ENCODE data around the gene PPP1R9B.

The PPP1R9B gene

DNA sequence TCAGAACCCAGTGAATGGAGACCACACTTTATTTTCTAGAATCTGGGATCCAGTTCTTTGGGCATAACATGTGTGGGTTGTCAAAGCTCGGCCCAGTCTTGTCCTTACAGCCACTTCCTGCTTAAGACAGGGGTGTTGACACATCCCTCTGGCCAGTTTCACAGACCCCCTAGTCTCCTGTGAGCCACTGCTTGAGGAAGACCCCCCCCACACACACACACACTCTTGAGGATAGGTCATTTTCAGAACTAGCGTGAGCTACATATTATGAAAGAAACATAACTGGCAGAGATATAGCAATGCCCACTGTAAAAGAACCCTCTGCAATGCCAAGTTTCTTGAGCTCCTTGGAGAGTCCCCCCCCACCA, 58.6 kb downstream of the PPP1R9B start:
- TF ChIP-seq, protein P1, sequence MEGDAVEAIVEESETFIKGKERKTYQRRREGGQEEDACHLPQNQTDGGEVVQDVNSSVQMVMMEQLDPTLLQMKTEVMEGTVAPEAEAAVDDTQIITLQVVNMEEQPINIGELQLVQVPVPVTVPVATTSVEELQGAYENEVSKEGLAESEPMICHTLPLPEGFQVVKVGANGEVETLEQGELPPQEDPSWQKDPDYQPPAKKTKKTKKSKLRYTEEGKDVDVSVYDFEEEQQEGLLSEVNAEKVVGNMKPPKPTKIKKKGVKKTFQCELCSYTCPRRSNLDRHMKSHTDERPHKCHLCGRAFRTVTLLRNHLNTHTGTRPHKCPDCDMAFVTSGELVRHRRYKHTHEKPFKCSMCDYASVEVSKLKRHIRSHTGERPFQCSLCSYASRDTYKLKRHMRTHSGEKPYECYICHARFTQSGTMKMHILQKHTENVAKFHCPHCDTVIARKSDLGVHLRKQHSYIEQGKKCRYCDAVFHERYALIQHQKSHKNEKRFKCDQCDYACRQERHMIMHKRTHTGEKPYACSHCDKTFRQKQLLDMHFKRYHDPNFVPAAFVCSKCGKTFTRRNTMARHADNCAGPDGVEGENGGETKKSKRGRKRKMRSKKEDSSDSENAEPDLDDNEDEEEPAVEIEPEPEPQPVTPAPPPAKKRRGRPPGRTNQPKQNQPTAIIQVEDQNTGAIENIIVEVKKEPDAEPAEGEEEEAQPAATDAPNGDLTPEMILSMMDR (IDR thresholded peaks at IDR 0.05; ENCODE audit: low read depth, low read length) = no peak

GRCh38 chr17:50090971-50091917, 59.2 kb downstream of the PPP1R9B start:
- TF ChIP-seq, protein P1 (IDR thresholded peaks at IDR 0.05; ENCODE audit: low read depth, low read length) = no peak

More for the DNA sequence above, 58.6 kb downstream of the PPP1R9B start:
- DNase-seq (ENCODE audit: extremely low read depth, low read depth) = no peak

GRCh38 chr17:50090071-50090470, 60.4 kb downstream of the PPP1R9B start:
- TF ChIP-seq, protein P1 (IDR thresholded peaks at IDR 0.05; ENCODE audit: low read depth, low read length) = no peak
- no peak for DNase-seq (ENCODE audit: extremely low read depth, low read depth)

More at GRCh38 chr17:50090971-50091917, 59.2 kb downstream of the PPP1R9B start:
- DNase-seq (ENCODE audit: extremely low read depth, low read depth) = no peak

DNA sequence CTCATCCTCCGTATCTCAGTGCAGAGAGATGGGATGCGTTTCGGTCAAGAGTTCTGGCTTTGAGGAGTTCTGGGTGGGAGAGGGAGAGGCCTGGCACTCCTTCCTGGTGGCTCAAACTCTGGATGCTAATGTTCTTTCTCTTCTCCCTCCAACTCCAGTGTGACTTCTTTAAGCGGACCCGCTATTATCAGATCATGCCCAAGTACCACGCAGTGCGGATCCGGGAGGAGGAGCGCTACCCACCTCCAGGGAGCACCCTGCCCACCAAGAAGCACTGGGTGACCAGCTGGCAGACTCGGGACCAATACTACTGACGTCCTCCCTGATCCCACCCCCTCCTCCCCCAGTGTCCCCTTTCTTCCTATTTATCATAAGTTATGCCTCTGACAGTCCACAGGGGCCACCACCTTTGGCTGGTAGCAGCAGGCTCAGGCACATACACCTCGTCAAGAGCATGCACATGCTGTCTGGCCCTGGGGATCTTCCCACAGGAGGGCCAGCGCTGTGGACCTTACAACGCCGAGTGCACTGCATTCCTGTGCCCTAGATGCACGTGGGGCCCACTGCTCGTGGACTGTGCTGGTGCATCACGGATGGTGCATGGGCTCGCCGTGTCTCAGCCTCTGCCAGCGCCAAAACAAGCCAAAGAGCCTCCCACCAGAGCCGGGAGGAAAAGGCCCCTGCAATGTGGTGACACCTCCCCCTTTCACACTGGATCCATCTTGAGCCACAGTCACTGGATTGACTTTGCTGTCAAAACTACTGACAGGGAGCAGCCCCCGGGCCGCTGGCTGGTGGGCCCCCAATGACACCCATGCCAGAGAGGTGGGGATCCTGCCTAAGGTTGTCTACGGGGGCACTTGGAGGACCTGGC, 61.3 kb downstream of the PPP1R9B start:
- TF ChIP-seq, protein P1 (IDR thresholded peaks at IDR 0.05; ENCODE audit: low read depth, low read length) = no peak
- no peak for DNase-seq (ENCODE audit: extremely low read depth, low read depth)

DNA sequence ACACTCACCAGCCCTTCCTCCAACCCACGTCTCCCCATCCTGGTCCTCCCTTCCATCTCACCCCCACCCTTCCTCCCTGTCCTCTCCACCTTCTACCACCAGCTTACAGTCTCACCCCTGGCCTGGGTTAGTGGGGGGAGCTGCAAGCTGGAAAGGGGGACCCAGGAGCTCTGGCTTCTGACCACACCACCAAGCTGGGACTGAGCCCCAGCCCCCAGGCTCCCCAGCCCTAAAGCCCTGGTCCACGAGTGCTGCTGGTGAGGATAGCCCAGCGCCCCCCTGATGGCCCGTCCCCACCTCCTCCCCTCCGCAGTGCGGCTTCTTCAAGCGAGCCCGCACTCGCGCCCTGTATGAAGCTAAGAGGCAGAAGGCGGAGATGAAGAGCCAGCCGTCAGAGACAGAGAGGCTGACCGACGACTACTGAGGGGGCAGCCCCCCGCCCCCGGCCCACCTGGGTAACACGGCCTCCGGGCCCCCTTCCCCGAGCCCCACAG, 62.5 kb downstream of the PPP1R9B start:
- DNase-seq (ENCODE audit: extremely low read depth, low read depth) = no peak
- TF ChIP-seq, protein P1 (IDR thresholded peaks at IDR 0.05; ENCODE audit: low read depth, low read length) = no peak

GRCh38 chr17:50087246-50087911, 63.1 kb downstream of the PPP1R9B start:
- DNase-seq (ENCODE audit: extremely low read depth, low read depth) = no peak
- TF ChIP-seq, protein P1 (IDR thresholded peaks at IDR 0.05; ENCODE audit: low read depth, low read length) = peak; percentile 97
